Measurements from ENCODE around the gene VENTX.

The VENTX gene

DNA sequence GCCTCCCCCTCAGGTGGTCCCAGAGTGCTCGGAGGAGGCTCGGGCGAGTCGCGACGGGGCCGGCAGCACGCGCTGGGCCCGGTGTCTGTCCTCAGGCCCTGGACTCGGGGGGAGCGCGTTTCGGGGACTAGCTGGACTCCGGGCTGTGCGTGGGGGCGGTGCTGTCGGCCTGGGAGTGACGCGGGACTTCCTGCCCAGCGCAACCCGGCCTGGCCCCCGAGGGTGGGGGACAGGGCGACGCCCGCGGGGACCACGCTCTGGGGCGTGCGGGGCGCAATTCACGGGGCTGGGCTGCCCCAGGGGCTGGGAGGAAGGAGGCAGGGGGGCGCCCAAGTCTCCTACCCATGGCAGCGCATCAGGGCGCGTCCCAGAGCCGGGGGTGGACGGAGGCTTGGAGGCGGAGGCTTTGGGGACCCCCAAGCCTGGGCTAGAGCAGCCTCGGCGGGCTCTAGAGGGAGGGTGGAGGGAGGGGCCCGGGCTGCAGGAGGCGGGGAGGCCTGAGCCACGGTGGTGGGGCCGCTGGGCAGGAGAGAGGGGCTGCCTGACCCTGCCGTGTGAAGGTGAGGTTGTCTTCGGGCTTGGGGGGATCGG, 2.3 kb upstream of the VENTX start:
- DNase-seq (ENCODE audit: low read depth), result no peak

DNA sequence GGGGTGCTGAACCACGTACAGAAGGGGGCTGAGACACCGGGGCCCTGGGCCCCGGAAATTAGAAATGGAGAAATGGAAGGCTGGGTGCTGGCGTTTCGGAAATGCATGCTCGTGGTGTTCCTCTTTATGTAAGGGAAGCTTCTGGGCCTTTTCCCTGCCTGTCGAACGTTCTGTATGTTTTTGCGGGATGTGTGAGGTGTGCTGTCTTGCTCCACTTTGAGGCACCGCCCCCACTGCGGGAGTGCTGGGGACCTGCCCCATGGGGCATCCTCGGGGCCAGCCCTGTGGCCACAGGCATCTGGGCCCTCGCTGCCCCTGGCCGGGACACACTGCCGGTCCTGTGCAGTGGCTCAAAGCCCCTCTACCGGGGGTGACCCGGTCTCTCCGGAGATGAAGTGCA, 1.7 kb upstream of the VENTX start:
- no peak for DNase-seq (ENCODE audit: low read depth)

DNA sequence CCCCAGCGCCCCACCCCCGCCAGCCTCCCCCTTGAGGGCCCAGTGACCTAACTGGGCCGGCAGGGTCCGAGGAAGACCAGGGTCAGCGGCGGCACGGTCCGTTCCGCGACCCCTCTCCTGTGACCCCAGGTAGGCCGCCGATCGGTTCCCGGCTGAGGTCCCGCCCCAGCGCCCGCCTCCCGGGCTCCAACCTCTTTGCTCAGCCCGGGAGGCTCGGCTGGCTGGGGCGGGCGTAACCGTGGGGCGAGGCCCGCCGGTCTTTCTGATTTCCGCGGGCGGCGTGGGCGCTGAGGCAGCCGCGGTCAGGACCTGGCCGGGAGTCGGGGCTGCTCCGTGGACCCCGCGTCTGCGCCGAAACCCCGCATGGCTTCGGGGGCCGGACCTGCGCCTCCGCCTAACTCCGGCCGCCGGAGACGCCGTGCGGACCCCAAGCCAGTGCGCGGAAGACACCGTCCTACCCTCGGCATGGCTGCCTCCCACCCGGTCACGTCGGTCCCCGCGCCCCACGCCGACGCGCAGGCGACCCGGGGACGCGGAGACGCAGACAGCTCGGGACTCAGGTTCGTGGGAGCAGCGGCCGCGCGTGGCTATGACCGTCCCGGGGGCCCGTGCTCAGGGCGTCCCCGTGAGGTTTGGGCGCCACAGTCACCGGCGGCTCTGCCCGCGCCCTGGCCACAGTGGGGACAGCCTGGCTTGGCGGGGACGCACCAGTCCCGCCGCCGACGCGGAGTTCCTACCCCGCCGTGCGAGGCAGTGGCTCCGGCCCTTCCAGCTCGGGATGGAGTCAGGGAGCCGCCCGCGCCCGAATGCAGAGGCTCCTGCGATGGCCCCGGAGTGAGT, 1.0 kb upstream of the VENTX start:
- DNase-seq (ENCODE audit: low read depth), result no peak

DNA sequence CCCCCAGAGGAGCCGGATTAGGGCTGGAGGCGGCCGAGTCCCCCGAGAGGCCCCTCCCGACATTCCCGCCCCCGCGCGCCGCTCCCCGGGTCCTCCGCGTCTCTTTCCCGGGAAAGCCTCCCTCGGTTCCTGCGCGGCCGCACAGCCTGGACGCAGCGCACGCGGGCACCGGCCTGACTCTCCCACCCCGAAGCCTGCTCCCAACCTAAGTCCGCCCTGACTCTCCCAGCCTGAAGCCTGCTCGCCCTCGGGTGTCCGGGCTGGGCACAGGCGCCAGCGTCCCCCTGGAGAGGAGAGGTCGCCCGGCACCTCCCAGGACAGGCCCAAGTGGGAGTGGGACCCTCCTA, 441 bp upstream of the VENTX start:
- DNase-seq (ENCODE audit: low read depth), result no peak

DNA sequence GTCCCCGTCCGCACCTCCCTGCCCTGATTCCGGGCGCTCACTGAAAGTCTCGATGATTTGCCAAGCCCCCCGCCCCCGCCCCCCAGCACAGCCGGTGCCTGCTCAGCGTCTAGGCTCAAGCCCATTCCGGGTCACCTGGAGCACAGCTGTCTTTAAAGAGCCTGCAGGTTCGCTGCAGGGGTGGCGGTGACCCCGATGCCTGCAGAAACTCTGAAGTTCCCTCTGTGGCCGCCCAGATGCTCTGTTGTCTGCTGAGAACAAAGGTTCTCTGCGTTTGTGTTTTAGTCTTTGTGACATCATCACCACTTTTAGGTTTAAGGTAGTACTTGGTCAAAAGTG, 780 bp downstream of the VENTX start:
- no peak for DNase-seq (ENCODE audit: low read depth)

DNA sequence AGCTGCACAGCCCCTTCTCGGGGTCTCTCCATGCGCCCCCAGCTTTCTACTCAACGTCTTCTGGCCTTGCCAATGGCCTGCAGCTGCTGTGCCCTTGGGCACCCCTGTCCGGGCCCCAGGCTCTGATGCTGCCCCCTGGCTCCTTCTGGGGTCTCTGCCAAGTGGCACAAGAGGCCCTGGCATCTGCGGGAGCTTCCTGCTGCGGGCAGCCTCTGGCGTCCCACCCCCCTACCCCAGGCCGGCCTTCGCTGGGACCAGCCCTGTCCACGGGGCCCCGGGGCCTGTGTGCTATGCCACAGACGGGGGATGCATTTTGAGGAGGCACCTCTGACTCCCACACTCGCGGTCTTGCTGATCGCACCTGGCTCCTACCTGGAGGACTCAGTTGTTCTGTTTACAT, 2.3 kb downstream of the VENTX start:
- DNase-seq (ENCODE audit: low read depth), result no peak

DNA sequence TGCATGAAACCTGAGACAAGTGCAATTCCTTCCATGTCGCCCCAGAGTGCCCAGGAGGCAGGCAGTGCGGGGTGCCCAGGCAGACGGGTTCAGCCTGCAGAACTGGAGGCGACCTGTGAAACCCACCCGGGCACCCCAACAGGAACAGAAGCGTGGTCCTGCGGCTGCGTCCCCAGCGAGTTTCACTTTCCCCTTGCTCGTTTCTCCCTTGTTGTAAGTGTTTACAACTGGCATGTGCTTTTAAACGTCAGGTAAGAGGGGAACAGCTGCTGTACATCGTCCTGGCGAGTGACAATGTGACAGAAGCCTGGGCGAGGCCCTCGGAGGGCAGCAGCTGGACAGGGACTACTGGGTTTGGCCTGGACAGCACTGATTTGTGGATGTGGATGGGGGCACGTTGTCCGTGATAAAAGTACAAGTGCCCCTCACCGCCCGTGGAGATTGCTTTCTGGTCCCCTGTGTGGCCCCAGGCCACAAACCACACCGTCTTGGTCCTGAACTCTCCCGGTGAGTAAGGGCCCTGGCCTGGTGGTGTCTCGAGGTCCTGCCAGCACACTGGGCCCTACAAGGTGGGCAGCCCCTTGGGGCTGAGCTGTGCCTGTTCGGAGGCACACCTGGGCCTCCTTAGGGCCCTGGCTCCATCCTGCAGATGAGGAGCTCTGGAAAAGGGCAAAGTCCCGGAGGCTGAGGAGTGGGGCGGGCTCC, 4.0 kb downstream of the VENTX start:
- no peak for DNase-seq (ENCODE audit: low read depth)

DNA sequence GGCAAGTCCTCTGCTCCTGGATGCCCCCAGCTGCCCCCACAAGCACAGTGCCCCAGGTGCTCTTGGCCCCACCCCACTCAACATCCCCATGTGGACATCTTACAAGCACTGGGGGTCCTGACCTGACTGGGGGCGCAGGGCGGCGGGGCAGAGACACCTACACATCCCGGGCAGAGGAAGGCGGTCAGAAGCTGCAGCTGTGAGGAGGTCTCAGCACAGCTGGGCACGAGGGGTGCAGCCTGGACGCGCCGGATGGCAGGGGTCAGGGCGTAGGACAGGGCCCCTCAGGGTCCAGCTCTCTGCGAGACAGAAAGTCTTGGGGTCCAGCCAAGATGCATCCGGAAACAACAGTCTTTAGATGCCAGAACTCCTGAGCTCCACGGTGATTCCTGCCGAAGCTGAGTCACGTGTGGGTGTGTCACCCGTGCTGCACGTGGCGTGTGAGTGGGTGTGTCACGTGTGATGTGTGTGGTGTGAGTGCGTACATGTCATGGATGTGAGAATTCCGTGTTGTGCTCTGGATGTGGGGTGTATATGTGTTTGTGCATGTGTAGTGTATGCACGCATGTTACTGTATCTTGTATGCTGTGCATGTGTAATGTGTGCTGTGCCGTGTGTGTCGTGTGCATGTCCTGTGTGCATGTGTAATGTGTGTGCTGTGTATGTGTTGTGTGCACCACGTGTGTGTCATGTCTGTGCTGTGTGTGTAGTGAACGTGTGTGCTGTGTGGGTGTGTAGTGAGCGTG, 5.1 kb downstream of the VENTX start:
- no peak for DNase-seq (ENCODE audit: low read depth)

DNA sequence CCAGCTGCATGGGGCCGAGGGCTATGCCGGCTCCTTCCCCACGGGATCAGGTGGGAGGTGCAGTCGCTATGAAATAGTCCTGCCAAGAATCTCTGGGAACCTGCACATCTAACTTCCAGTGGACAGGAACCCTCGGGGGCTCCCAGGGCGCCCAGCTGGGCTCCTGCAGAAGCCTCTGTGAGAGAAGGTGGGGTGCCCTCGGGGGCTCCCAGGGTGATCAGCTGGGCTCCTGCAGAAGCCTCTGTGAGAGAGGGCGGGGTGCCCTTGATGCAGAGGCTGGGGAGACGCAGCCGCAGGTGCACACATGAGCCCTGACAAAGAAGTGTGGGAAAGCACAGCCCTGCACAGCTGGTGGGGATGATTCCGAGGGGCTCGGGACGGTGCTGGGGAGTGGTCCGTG, 5.9 kb downstream of the VENTX start:
- DNase-seq (ENCODE audit: low read depth), result no peak

DNA sequence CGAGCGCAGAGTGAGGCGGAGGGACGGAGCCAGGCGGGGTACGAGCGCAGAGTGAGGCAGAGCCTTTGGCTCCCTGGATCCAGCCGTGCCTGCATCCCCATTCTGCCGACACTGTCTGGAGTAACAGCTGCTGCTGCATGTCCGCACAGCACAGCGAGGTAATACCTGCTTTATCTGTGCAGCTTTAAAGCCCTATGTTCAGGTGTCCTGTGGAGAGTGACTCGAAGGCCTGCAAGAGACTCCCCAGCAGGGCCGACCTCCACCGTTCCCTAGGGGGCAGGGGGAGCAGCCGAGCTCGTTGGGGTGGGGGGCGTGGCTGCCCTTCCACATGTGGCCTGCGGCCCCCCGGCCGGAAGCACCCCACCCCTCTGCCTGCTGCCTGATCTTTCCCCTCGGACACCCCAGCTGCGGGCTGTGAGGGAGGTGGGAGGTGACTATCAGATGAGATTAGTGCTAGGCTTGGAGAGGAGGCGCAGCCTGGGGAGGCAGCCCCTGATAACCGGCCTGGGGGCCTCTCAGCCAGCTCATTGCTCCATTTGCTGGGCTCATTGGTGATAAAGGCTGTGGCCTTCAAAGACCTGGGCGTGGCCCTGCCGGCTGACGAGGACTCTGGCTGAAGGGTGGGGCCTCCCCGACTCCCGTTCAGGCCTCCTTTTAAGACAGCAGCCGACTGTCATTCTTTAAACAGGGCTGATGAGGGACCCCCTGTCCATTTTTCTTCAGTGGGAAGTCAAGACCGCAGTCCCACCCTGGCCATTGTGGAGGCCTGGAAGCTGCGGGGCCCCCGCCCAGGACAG, 8.0 kb downstream of the VENTX start:
- DNase-seq (ENCODE audit: low read depth), result no peak

DNA sequence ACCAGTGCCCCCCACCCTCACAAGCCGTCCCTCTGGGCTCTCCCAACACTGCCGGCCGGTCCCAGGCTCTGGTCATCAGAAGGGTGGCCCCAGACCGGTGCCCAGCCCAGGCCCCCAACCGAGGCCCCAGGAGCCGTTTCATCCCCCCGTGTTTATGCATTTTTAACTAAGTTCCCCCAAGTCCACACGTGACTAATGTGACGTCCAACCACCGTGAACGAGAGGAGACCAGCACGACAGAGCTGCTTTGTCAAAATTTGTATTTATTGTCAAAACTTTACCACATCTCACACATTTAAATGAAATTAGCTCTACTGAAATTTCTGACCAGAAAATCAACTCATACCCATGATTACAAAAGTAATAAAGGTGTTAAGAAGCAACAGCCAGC, 8.6 kb downstream of the VENTX start:
- no peak for DNase-seq (ENCODE audit: low read depth)

DNA sequence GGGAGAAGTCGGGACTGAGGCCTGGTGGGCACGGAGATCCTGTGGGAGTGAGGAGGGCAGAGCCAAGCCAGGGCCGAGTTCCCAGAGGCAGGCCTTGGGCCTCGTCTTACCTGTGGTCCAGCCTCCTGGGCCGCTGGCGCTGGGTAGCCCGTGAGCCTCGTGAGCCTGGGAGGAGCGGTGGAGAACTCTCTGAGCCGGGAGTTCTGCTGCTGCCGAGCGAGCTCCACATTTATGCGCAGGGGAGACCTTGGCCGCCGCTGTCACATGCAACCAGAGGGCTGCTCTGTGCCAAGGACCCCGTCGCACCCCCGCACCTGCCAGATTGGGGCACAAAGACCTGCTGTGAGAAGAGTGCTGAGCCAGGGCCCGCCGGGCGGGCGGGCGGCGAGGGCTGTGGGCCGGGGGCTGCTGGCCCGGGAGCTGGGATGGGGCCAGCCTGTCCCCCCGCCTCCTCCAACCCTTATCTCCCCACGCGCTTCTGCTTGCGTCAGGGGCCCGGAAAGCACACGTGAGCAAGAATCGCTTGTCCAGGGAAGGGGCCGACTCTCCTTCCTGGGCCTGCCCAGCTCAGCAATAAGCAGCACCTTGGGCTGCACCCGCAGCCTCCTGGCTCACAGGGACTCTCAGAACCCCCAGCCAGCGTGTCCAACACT, 10.2 kb downstream of the VENTX start:
- DNase-seq (ENCODE audit: low read depth), result no peak

DNA sequence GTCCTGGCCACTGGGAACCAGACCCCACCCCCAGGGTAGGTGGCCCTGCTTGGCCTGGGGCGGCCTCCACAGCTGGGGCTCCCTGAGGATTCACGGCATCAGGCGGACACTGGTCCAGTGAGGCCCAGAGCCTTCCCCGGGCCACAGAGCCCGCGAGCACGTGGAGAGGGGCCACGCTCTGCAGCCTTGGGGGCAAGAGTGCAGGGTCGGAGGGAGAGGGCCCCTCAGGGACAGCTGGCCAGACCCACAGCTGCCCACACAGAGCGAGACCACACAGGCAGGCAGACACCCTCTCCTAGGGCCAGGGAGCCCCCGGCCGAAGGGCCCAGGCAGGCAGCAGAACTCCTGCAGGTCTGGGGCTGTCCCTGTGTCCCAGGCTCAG, 10.7 kb downstream of the VENTX start:
- no peak for DNase-seq (ENCODE audit: low read depth)

DNA sequence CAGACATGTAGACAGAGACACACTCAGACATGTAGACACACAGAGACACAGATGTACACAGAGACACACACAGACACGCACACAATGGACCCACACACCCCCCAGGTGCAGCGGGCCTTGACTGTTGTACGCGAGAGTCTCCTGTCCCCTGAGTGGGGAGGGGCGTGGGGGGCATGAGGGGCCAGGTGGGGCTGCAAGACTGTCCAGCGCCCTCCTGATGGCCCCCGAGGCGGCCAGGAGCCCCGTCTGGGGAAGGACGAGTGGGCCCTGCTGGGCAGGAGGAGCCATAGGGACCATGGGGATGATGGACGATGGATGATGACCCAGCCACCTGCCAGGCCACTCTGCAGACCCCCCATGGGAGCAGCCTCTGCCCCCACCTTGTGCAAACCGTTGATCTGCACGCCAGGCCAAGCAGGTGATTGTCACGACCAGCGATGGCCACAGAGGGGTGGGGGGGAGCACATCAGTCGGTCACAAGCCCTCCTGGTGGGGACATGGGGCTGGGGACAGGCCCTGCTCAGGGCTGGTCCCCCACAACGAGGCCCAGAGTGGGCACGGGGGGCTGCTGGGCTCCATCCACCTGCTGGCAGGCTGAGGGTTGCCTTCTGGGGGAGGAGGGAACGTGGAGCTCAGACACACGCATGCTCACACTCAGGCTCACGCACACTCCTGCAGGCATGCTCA, 11.6 kb downstream of the VENTX start:
- no peak for DNase-seq (ENCODE audit: low read depth)

DNA sequence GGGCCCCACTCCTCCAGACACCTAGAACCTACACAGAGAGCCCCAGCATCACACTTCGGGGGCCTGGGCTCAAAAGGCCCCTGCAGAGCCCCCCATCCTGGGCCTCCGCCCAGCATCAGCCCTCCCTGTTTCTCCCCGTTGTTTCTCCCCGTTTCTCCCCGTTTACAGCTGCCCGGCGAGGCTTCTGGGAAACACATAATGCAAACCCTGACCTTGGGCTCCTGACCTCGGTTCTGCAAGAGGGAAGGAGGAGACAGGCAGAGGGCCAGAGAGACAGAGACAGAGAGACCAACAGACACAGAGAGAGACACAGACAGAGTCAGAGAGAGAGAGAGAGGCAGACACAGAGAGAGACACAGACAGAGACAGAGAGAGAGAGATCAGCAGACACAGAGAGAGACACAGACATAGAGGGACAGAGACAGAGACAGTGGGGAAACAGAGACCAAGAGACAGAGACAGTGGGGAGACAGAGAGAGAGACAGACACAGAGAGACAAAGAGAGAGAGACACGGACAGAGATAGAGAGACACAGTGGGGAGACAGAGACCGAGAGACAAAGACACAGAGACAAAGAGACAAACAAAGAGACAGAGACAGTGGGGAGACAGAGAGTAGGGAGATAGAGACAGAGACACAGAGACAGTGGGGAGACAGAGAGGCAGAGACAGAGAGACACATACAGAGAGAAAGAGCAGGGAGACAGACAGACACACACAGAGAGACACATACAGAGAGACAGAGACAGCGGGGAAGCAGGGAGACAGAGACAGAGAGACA, 12.5 kb downstream of the VENTX start:
- no peak for DNase-seq (ENCODE audit: low read depth)

DNA sequence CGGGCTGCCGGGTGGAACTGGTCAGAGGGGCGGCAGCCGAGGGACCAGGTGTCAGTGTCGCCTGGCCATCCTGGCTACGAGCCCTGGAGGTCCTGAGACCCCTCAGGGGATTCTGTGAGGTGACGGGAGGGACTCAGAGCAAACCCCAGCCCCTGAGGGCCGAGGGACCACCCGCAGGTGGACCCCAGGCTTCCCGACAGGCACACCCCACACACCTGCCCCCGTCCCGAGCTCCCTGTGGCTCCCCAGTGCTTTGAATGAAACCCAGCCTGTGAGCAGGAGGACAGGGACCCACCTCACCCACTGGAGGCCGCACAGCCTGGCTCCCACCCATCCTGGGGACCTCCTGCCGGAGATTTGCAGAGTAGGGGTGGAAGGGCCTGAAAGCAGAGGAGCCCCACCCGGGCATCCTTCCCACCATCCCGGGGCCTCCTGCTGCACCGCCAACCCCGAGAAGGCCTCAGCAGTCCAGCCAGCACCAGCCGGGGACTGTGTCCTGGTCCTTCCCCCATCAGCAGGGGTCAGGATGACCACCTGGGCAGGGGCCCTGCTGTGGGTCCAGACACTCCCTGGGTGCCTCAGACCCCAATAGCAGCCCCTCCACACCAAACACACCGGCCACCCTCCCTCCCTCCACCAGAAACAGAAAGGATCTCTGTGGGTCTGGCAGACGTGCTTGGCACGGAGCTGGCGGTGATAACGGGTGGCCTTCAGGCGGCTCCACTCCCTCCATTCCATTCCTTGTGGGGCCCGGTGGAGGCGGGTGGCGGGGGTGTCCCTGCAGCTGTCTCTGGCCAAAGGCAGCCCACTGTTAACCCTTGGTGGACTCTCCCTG, 13.9 kb downstream of the VENTX start:
- no peak for DNase-seq (ENCODE audit: low read depth)

DNA sequence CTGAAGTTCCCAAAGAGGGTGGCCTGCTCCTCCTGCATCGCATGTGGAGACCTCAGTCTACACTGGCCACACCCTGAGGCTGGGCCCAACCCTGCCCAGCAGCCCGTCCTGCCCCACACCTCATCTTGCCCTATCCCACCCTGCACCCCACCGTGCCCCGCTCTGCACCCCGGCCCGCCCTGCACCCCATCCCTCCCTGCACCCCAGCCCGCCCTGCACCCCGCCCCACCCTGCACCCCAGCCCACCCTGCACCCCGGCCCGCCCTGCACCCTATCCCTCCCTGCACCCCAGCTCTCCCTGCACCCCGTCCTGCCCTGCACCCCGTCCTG, 14.5 kb downstream of the VENTX start:
- no peak for DNase-seq (ENCODE audit: low read depth)

DNA sequence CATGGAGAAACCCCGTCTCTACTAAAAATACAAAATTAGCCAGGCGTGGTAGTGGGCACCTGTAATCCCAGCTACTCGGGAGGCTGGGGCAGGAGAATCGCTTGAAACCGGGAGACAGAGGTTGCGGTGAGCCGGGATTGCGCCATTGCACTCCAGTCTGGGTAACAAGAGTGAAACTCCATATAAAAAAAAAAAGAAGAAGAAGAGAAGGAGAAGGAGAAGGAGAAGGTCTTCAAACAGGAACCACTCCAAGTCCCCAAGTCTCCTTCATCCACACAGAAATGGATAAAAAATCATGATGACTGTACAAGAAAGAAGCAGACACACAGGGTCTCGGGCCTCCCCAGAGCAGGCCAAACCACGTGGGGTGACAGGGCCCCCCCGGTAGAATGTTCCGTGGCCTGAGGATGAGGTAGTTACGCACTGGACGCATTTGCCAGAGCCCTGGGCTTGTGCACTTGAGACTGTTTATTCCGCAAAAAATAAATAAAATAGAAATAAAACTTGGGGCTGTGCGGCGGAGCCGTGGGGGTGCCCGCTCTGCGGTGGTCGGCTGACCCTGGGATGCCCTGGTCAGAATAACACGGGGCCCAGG, 15.8 kb downstream of the VENTX start:
- DNase-seq (ENCODE audit: low read depth), result no peak
